ENCODE measurements around the gene MINDY4B.

- TF ChIP-seq YY1 (IDR thresholded peaks at IDR 0.05; ENCODE audit: insufficient read depth, insufficient read length), result no peak
- no peak for TF ChIP-seq ZNF274 (IDR thresholded peaks at IDR 0.05; ENCODE audit: low read depth, low read length)
These were observed 40.2 kb upstream of the MINDY4B start for GRCh38 chr3:150945226-150946032.

Measured in NT2/D1 (cell line).